SH-SY5Y (cell line): ENCODE results near the gene RGS12.

ENCODE experiments used
- GATA2 ChIP-seq: IDR thresholded peaks from 2 replicates; pipeline ENCODE4 v1.6.1; 2011; ENCODE audit warnings: mild to moderate bottlenecking, low read depth, low read length
- GATA3 ChIP-seq: IDR thresholded peaks from 2 replicates; pipeline ENCODE4 v1.6.1; 2011; ENCODE audit warnings: low read depth, mild to moderate bottlenecking, low read length, moderate library complexity

The RGS12 gene

GRCh38 chr4:3313556-3314228 is 20.9 kb downstream of the RGS12 start:
- TF ChIP-seq GATA3 (no peak), GATA2 (no peak)

- TF ChIP-seq GATA2 (no peak), GATA3 (no peak)
These were observed 22.0 kb downstream of the RGS12 start for GRCh38 chr4:3314706-3315260.

- TF ChIP-seq GATA2 (no peak), GATA3 (no peak)
These were observed 22.7 kb downstream of the RGS12 start for GRCh38 chr4:3315566-3315965.

GRCh38 chr4:3316146-3316545 is 23.3 kb downstream of the RGS12 start:
- TF ChIP-seq GATA3 (no peak), GATA2 (no peak)

- no peak for TF ChIP-seq GATA2
- TF ChIP-seq GATA3, result no peak
These were observed 24.3 kb downstream of the RGS12 start for GRCh38 chr4:3317011-3317655.

DNA sequence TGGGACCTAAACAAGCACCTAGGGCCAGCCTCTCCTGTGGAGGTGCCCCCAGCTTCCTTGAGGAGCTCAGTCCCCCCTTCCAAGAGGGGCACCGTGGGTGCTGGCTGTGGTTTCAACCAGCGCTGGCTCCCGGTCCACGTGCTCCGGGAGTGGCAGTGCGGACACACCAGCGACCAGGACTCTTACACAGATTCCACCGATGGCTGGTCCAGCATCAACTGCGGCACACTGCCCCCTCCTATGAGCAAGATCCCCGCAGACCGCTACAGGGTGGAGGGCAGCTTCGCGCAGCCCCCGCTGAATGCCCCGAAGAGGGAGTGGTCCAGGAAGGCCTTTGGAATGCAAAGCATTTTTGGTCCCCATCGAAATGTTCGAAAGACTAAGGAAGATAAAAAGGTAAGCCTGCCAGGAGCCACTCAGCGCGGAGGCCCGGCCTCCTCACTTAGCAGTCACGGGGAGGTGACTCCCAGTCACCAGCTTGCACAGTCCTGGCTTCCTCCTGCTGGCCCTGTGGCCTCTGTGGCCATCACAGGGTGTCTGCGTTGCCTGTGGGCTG is 24.9 kb downstream of the RGS12 start:
- TF ChIP-seq GATA3, result no peak
- TF ChIP-seq GATA2, result no peak

DNA sequence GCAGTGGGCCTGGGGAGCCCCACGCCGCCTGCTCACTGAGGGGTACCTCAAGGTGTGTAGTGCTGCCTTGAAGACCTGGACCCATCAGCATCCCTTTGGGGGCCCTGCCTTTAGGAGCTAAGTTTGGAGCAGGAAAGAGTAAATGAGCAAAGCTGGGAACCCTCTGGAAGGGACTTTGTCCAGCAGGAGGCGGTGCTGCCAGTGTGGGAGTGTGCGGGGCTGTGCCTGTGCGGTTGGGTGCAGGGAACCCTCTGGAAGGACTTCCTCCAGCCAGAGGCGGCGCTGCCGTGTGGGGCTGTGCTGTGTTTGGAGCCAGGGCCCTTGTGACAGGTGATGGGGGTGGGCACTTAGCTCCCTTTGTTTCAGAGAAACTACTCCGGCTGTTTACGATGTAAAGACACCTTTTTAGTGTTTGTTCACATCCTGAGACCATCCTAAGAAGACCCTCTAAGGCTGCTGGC is 25.8 kb downstream of the RGS12 start:
- TF ChIP-seq GATA2 (no peak), GATA3 (no peak)

GRCh38 chr4:3320361-3321023 is 27.7 kb downstream of the RGS12 start:
- TF ChIP-seq GATA3 (no peak), GATA2 (no peak)

- TF ChIP-seq GATA2 (no peak), GATA3 (no peak)
These were observed 28.6 kb downstream of the RGS12 start for GRCh38 chr4:3321295-3321889.

DNA sequence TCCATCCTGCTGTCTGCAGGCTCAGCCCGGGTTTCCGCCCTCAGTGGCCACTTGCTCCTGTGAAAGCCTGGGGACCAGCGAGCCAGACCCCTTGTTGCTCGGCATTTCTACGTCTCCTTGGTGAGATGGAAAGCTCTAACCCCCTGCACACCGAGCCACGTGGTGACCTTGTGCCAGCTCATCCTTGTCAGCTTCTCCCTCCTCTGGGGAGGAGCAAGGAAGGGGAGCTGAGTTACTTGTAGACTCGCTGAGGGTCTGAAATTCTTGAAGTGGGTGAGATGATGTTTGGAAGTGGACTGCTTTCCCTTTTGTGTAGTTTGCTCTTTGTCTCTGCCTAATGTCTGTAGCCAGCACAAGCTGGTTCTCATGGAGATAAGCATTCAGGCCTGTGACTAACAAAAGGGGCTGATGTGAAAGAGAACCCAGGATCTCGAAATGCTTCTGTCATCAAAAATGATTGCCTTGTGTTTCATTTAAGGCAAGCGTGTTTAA is 29.3 kb downstream of the RGS12 start:
- no peak for TF ChIP-seq GATA2
- no peak for TF ChIP-seq GATA3

GRCh38 chr4:3323071-3323481 is 30.3 kb downstream of the RGS12 start:
- TF ChIP-seq GATA2, result no peak
- TF ChIP-seq GATA3, result no peak

DNA sequence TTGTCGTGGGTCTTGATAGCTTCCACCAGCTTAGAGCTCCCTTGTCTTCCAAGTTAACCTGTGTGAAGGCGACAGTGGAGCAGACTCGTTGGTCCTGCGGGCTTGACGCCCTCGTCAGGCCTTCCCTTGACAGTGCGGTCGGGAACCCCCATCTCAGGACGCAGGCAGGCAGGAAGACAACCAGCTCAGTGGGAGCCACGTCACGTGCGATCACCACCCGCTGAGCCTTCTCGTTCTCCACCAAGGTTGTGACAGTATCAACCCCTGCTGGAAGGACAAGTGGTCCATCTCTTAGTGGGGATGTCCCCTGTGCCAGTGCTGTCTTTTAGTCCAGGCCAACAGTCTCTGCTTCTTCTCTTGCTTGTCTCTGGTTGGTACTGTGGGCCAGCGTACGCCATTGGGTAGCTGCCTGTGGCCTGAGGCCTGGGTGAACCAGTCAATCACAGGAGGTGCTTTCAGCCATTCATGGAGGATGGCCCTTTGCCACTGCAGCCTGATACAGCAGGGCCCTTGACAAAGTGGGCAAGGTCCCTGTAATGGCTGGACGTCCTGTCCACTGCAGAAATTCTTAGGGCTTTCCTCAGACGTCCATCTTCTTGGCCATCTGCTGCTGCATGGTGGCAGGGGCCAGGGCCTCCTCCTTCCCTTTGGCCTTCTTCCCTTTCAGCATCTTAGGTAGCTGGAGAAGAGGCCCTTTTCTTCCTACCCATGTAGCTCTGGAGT is 31.4 kb downstream of the RGS12 start:
- TF ChIP-seq GATA2, result no peak
